ENCODE data around the gene WASL. TPM values are rescaled to one million over a fixed set of nuclear protein-coding genes. Genes with fewer than 3 reads are reported as not detected.

Gene WASL
- total RNA-seq, 1 experiment from 2014 or later = 32.1 TPM

DNA sequence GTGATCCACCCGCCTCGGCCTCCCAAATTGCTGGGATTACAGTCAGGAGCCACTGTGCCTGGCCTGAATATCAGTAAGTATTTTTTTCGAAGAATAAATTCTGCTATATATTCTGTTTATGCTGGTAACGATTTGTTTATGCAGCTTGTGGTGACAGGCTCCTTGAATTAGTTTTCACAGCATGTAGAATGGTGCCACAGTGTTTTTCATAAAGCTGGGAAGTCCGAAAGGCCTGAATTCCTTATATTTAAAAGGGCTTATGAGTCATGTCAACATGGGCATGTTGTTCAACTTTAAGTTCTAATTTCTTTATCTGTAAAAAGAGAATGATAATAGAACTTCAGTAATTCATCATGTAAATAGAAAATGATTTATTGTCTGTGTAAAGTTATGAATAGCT lies 42.2 kb upstream of the WASL start:
- BruUV-seq (replicated peaks) = no TSS peak
- POLR2A ChIA-PET (ENCODE audit: low non-redundant PET) = no interaction called here
- DNase-seq (ENCODE audit: low spot score) = no peak

DNA sequence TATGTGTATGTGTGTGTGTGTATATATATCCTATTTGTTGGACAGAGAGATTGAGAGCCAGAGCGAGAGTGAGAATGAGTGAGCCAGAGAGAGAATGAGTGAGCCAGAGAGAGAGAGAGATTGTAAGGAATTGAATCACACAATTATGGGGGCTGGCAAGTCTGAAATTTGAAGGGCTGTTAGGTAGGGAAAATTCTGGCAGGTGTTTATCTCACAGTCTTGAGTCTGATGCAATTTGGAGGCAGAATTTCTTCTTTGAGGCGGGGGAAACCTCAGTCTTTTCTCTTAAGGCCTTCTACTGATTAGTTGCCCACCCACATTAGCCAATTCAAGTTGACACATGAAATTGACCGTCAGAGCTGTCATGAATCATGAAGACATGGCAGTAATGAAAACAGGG lies 41.0 kb upstream of the WASL start:
- intact Hi-C loops (cut with micrococcal nuclease; ENCODE audit: unreplicated experiment) = loop anchor here (10.0 kb wide), 1 partner anchor 995 kb away; no protein-coding TSS in a partner anchor
- ChIA-PET POLR2A (ENCODE audit: low non-redundant PET) (no interaction called here), CTCF (no interaction called here)
- no peak overlapping the region for H3K4me3 ChIP-seq (ENCODE audit: low read depth, low read length, poor library complexity, severe bottlenecking)
- no peak overlapping the region for H3K27ac ChIP-seq (ENCODE audit: low read depth, low read length, poor library complexity, severe bottlenecking)
- BruUV-seq (replicated peaks) = no TSS peak
- no peaks in the 10 kb centered on the region for H3K36me3 ChIP-seq (ENCODE audit: insufficient read depth, low read length, poor library complexity, severe bottlenecking)
- H3K4me1 ChIP-seq (ENCODE audit: insufficient read depth, low read length, poor library complexity, severe bottlenecking) = no peaks in the 10 kb centered on the region
- H3K27me3 ChIP-seq (replicated peaks; ENCODE audit: insufficient read depth, low read depth, low read length, poor library complexity) = no peaks in the 10 kb centered on the region
- TF ChIP-seq, protein P1, sequence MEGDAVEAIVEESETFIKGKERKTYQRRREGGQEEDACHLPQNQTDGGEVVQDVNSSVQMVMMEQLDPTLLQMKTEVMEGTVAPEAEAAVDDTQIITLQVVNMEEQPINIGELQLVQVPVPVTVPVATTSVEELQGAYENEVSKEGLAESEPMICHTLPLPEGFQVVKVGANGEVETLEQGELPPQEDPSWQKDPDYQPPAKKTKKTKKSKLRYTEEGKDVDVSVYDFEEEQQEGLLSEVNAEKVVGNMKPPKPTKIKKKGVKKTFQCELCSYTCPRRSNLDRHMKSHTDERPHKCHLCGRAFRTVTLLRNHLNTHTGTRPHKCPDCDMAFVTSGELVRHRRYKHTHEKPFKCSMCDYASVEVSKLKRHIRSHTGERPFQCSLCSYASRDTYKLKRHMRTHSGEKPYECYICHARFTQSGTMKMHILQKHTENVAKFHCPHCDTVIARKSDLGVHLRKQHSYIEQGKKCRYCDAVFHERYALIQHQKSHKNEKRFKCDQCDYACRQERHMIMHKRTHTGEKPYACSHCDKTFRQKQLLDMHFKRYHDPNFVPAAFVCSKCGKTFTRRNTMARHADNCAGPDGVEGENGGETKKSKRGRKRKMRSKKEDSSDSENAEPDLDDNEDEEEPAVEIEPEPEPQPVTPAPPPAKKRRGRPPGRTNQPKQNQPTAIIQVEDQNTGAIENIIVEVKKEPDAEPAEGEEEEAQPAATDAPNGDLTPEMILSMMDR (conservative IDR thresholded peaks at IDR 0.05; ENCODE audit: low read depth, low read length) = no peak
- no peak for TF ChIP-seq EZH2 (IDR thresholded peaks at IDR 0.05; ENCODE audit: borderline replicate concordance, low read depth, low read length, poor library complexity, severe bottlenecking)
- no peaks in the 10 kb centered on the region for H3K9me3 ChIP-seq (ENCODE audit: low read depth, low read length, poor library complexity, severe bottlenecking)
- DNase-seq (ENCODE audit: low spot score) = no peak

More for the DNA sequence above, 42.2 kb upstream of the WASL start:
- H3K4me3 ChIP-seq (ENCODE audit: low read depth, low read length, poor library complexity, severe bottlenecking) = no peak overlapping the region
- TF ChIP-seq, protein P1 (conservative IDR thresholded peaks at IDR 0.05; ENCODE audit: low read depth, low read length) = no peak
- TF ChIP-seq EZH2 (IDR thresholded peaks at IDR 0.05; ENCODE audit: borderline replicate concordance, low read depth, low read length, poor library complexity, severe bottlenecking) = no peak
- no peaks in the 10 kb centered on the region for H3K27me3 ChIP-seq (replicated peaks; ENCODE audit: insufficient read depth, low read depth, low read length, poor library complexity)
- H3K4me1 ChIP-seq (ENCODE audit: insufficient read depth, low read length, poor library complexity, severe bottlenecking) = no peaks in the 10 kb centered on the region
- no peak overlapping the region for H3K27ac ChIP-seq (ENCODE audit: low read depth, low read length, poor library complexity, severe bottlenecking)
- H3K36me3 ChIP-seq (ENCODE audit: insufficient read depth, low read length, poor library complexity, severe bottlenecking) = no peaks in the 10 kb centered on the region
- intact Hi-C loops (cut with micrococcal nuclease; ENCODE audit: unreplicated experiment) = loop anchor here (10.0 kb wide), 1 partner anchor 994 kb away; no protein-coding TSS in a partner anchor
- H3K9me3 ChIP-seq (ENCODE audit: low read depth, low read length, poor library complexity, severe bottlenecking) = no peaks in the 10 kb centered on the region
- CTCF ChIA-PET = no interaction called here

DNA sequence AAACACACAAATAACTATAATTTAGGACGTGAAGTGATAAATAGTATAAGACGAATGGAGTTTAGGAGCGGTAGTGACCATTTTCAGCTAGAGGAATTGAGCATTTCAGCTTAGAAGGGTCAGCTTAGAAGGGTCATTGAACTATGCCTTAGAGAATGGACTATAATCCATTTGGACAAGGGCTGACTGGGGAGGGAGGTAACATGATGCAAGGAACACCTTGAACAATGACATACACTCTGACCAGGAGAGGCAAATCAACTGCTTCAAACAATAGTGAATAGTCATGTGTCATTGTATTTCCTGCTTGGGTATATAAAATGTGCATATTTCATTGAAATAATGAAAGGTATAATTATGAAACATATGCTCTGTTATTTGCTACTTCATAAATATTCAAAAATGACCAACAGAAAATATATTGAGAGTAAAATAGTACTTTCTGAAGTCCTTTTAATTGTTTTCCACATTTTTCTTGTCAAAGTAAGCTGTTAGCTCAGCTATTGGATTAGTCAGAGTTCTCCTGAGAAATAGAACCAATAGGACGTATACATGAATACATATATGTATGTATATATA lies 40.5 kb upstream of the WASL start:
- Histone ChIP-seq H3K27ac (ENCODE audit: low read depth, low read length, poor library complexity, severe bottlenecking) (no peak overlapping the region), H3K27me3 (replicated peaks; ENCODE audit: insufficient read depth, low read depth, low read length, poor library complexity) (no peaks in the 10 kb centered on the region), H3K4me3 (ENCODE audit: low read depth, low read length, poor library complexity, severe bottlenecking) (no peak overlapping the region), H3K4me1 (ENCODE audit: insufficient read depth, low read length, poor library complexity, severe bottlenecking) (no peaks in the 10 kb centered on the region), H3K36me3 (ENCODE audit: insufficient read depth, low read length, poor library complexity, severe bottlenecking) (no peaks in the 10 kb centered on the region), H3K9me3 (ENCODE audit: low read depth, low read length, poor library complexity, severe bottlenecking) (no peaks in the 10 kb centered on the region)
- no peak for DNase-seq (ENCODE audit: low spot score)
- CTCF ChIA-PET = no interaction called here
- no TSS peak for BruUV-seq (replicated peaks)
- TF ChIP-seq, protein P1 (conservative IDR thresholded peaks at IDR 0.05; ENCODE audit: low read depth, low read length) = no peak
- TF ChIP-seq EZH2 (IDR thresholded peaks at IDR 0.05; ENCODE audit: borderline replicate concordance, low read depth, low read length, poor library complexity, severe bottlenecking) = no peak
- intact Hi-C loops (cut with micrococcal nuclease; ENCODE audit: unreplicated experiment) = no loop called here
- POLR2A ChIA-PET (ENCODE audit: low non-redundant PET) = no interaction called here

Measured in A673 (cell line).